HEK293T (cell line): ENCODE measurements around the gene KRTAP19-3.

ENCODE experiments used
- FOXM1 ChIP-seq: fragments of 450-650 bp; IDR thresholded peaks from 2 replicates; pipeline ENCODE4 v1.6.1; 2017; ENCODE audit warnings: mild to moderate bottlenecking, borderline replicate concordance
- NFRKB ChIP-seq: fragments of 450-650 bp; IDR thresholded peaks from 2 replicates; pipeline ENCODE4 v1.6.1; 2016; ENCODE audit warnings: mild to moderate bottlenecking, moderate library complexity
- TARDBP ChIP-seq: fragments of 450-650 bp; IDR thresholded peaks from 2 replicates; pipeline ENCODE4 v1.6.1; 2016

DNA sequence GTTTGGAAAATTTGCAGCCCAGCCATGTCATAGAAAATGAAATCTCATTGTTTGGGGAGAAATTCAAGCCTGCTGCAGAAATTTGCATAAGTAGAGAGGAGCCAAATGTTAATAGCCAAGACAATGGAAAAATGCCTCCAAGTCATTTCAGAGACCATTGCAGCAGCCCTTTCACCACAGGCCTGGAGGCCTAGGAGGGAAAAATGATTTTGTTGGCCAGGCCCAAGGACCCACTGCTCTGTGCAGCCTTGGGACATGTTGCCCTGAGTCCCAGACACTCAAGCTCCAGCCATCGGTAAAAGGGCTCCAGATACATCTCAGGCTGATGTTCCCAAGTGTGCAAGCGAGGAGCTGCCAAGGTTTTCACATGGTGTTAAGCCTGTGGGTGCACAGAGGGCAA, 5.6 kb downstream of the KRTAP19-3 start:
- TF ChIP-seq TARDBP: no peak
- no peak for TF ChIP-seq FOXM1
- no peak for TF ChIP-seq NFRKB
